ENCODE measurements around the gene CCR2.

CCR2 gene

GRCh38 chr3:46381625-46382024 is 27.7 kb downstream of the CCR2 start:
- TF ChIP-seq TEAD4 (IDR thresholded peaks at IDR 0.05) (no peak), CEBPB (IDR thresholded peaks at IDR 0.05) (no peak), TCF12 (IDR thresholded peaks at IDR 0.05; ENCODE audit: low read depth) (no peak), USF1 (IDR thresholded peaks at IDR 0.05) (no peak), RAD21 (IDR thresholded peaks at IDR 0.05; ENCODE audit: low read depth) (no peak), CREB1 (IDR thresholded peaks at IDR 0.05; ENCODE audit: low read depth) (no peak), TAF1 (IDR thresholded peaks at IDR 0.05; ENCODE audit: low read depth) (no peak), EGR1 (IDR thresholded peaks at IDR 0.05) (no peak), REST (IDR thresholded peaks at IDR 0.05; ENCODE audit: low read depth) (no peak), MAX (IDR thresholded peaks at IDR 0.05) (no peak), YY1 (IDR thresholded peaks at IDR 0.05; ENCODE audit: low read depth) (no peak), FOXM1 (IDR thresholded peaks at IDR 0.05; ENCODE audit: borderline replicate concordance, low read depth) (no peak), NFIC (IDR thresholded peaks at IDR 0.05) (no peak), ZBTB7A (IDR thresholded peaks at IDR 0.05; ENCODE audit: low read depth) (no peak), EP300 (IDR thresholded peaks at IDR 0.05; ENCODE audit: borderline replicate concordance) (no peak)

GRCh38 chr3:46383211-46383950 is 29.5 kb downstream of the CCR2 start:
- TF ChIP-seq EGR1 (IDR thresholded peaks at IDR 0.05) (no peak), USF1 (IDR thresholded peaks at IDR 0.05) (no peak), YY1 (IDR thresholded peaks at IDR 0.05; ENCODE audit: low read depth) (no peak), CEBPB (IDR thresholded peaks at IDR 0.05) (no peak), RAD21 (IDR thresholded peaks at IDR 0.05; ENCODE audit: low read depth) (no peak)

GRCh38 chr3:46383951-46384330 is 30.0 kb downstream of the CCR2 start:
- TF ChIP-seq USF1 (IDR thresholded peaks at IDR 0.05) (no peak), TCF12 (IDR thresholded peaks at IDR 0.05; ENCODE audit: low read depth) (no peak), EP300 (IDR thresholded peaks at IDR 0.05; ENCODE audit: borderline replicate concordance) (no peak), CREB1 (IDR thresholded peaks at IDR 0.05; ENCODE audit: low read depth) (no peak)

GRCh38 chr3:46386205-46386604 is 32.3 kb downstream of the CCR2 start:
- TF ChIP-seq EGR1 (IDR thresholded peaks at IDR 0.05): no peak

GRCh38 chr3:46389306-46389705 is 35.4 kb downstream of the CCR2 start:
- TF ChIP-seq REST (IDR thresholded peaks at IDR 0.05; ENCODE audit: low read depth) (no peak), ZBTB7A (IDR thresholded peaks at IDR 0.05; ENCODE audit: low read depth) (no peak), YY1 (IDR thresholded peaks at IDR 0.05; ENCODE audit: low read depth) (no peak), TAF1 (IDR thresholded peaks at IDR 0.05; ENCODE audit: low read depth) (no peak), RAD21 (IDR thresholded peaks at IDR 0.05; ENCODE audit: low read depth) (no peak), MAX (IDR thresholded peaks at IDR 0.05) (no peak), TEAD4 (IDR thresholded peaks at IDR 0.05) (no peak), CREB1 (IDR thresholded peaks at IDR 0.05; ENCODE audit: low read depth) (no peak), NFIC (IDR thresholded peaks at IDR 0.05) (no peak), EP300 (IDR thresholded peaks at IDR 0.05; ENCODE audit: borderline replicate concordance) (no peak), FOXM1 (IDR thresholded peaks at IDR 0.05; ENCODE audit: borderline replicate concordance, low read depth) (no peak), EGR1 (IDR thresholded peaks at IDR 0.05) (no peak), TCF12 (IDR thresholded peaks at IDR 0.05; ENCODE audit: low read depth) (no peak), CEBPB (IDR thresholded peaks at IDR 0.05) (no peak), USF1 (IDR thresholded peaks at IDR 0.05) (no peak)

Data from Ishikawa (cell line).